Measurements from ENCODE around the gene ARVCF. TPM values are rescaled to one million over a fixed set of nuclear protein-coding genes. Genes with fewer than 3 reads are reported as not detected.

Gene ARVCF
- total and polyA plus RNA-seq, 9 of the 15 experiments (the other 6 are each of a cell fraction or from before 2014, with no cell fraction given), result 0.03 to 97.4 (median 15.6) TPM

DNA sequence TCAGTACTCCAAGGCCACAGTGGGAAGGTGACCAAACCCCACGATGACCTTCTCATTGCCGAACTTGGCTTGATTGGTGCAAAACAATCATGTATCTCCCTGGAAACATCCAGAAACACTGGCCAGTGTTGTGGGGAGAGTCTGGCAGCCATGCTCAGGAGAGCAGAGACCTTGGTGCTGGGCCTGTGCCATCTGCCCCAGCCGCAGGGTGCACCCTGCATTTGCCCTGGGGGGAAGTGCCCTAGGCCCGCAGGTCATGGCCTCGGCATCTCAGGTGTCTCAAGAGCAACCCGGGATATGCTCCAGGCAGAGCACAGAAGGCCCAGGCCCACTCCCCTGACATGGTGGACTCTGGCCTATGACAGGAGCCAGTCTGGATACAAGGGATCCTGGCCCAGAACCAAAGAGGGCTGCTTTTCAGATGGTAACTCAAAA lies 23.7 kb downstream of the ARVCF start (continued):
- TF ChIP-seq, protein P1, sequence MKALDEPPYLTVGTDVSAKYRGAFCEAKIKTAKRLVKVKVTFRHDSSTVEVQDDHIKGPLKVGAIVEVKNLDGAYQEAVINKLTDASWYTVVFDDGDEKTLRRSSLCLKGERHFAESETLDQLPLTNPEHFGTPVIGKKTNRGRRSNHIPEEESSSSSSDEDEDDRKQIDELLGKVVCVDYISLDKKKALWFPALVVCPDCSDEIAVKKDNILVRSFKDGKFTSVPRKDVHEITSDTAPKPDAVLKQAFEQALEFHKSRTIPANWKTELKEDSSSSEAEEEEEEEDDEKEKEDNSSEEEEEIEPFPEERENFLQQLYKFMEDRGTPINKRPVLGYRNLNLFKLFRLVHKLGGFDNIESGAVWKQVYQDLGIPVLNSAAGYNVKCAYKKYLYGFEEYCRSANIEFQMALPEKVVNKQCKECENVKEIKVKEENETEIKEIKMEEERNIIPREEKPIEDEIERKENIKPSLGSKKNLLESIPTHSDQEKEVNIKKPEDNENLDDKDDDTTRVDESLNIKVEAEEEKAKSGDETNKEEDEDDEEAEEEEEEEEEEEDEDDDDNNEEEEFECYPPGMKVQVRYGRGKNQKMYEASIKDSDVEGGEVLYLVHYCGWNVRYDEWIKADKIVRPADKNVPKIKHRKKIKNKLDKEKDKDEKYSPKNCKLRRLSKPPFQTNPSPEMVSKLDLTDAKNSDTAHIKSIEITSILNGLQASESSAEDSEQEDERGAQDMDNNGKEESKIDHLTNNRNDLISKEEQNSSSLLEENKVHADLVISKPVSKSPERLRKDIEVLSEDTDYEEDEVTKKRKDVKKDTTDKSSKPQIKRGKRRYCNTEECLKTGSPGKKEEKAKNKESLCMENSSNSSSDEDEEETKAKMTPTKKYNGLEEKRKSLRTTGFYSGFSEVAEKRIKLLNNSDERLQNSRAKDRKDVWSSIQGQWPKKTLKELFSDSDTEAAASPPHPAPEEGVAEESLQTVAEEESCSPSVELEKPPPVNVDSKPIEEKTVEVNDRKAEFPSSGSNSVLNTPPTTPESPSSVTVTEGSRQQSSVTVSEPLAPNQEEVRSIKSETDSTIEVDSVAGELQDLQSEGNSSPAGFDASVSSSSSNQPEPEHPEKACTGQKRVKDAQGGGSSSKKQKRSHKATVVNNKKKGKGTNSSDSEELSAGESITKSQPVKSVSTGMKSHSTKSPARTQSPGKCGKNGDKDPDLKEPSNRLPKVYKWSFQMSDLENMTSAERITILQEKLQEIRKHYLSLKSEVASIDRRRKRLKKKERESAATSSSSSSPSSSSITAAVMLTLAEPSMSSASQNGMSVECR (CRISPR knock-in tag; IDR thresholded peaks at IDR 0.05), result no peak
- no peak for TF ChIP-seq LEF1 (IDR thresholded peaks at IDR 0.05)

- DNase-seq (ENCODE audit: extremely low read depth in 1 of 4, low spot score in 3 of 4) (no peak), FAIRE-seq (no peak), ATAC-seq (no peak)
- WGBS (ENCODE audit: insufficient coverage, low coverage, missing lambda C conversion rate), result 44% methylated on average over 7 of the region's 7 CpGs
- Histone ChIP-seq H3K79me2 (ENCODE audit: control insufficient read depth, insufficient read depth, low read length) (no peaks in the 10 kb centered on the region), H3K27ac (ENCODE audit: extremely low read depth, low read depth, low read length) (no peak overlapping the region), H3K27me3 (ENCODE audit: control insufficient read depth in 2 of 2, insufficient read depth in 2 of 2, low read length in 2 of 2) (no peaks in the 10 kb centered on the region), H3K9me1 (ENCODE audit: control insufficient read depth, insufficient read depth, low read length) (peaks cover 14% of the 10 kb centered on the region), H3K9me3 (replicated peaks; ENCODE audit: control insufficient read depth, insufficient read depth, low read depth, low read length) (no peaks in the 10 kb centered on the region), H3K4me1 (replicated peaks in 1 of 2; ENCODE audit: control insufficient read depth in 2 of 2, insufficient read depth in 2 of 2, low read length in 2 of 2) (peaks cover 29 to 71% of the 10 kb centered on the region in 2 experiments), H4K20me1 (replicated peaks; ENCODE audit: control insufficient read depth, insufficient read depth, low read length) (peaks cover 62% of the 10 kb centered on the region; the same call in 1 of the 2 replicates), H2AFZ (ENCODE audit: low read depth, low read length) (no peak overlapping the region), H3K4me3 (no peak overlapping the region), H3K36me3 (ENCODE audit: control insufficient read depth, insufficient read depth, low read length) (no peaks in the 10 kb centered on the region), H3K4me2 (ENCODE audit: insufficient read depth, low read length) (no peak overlapping the region), H3K9ac (ENCODE audit: insufficient read depth in 1 of 2, low read depth in 2 of 2, low read length in 2 of 2) (peak overlapping the region in 1 of 2 experiments; percentile 67; a peak in 2 of 4 replicates)
- ChIA-PET POLR2A (interaction anchor here (0.7 to 3.0 kb wide), 8 partner anchors 10 to 136 kb away, joined by 3 to 20 read pairs (median 4); no protein-coding TSS in a partner anchor), CTCF (ENCODE audit: low intra/inter-chr PET ratio) (no interaction called here)
- intact Hi-C loops (cut with micrococcal nuclease) (no loop called here), in situ Hi-C loops (cut with MboI) (no loop called here)
- BruUV-seq (replicated peaks), result no TSS peak
- TF ChIP-seq HDAC8 (tag; IDR thresholded peaks at IDR 0.05) (no peak), WHSC1 (IDR thresholded peaks at IDR 0.05; ENCODE audit: low read length) (peak; percentile 86), KLF13 (tag; IDR thresholded peaks at IDR 0.05; ENCODE audit: borderline replicate concordance, low read depth) (0 out of 2 replicates have a peak, but pooled peaks have one; percentile 12)
- TF ChIP-seq, protein P2, sequence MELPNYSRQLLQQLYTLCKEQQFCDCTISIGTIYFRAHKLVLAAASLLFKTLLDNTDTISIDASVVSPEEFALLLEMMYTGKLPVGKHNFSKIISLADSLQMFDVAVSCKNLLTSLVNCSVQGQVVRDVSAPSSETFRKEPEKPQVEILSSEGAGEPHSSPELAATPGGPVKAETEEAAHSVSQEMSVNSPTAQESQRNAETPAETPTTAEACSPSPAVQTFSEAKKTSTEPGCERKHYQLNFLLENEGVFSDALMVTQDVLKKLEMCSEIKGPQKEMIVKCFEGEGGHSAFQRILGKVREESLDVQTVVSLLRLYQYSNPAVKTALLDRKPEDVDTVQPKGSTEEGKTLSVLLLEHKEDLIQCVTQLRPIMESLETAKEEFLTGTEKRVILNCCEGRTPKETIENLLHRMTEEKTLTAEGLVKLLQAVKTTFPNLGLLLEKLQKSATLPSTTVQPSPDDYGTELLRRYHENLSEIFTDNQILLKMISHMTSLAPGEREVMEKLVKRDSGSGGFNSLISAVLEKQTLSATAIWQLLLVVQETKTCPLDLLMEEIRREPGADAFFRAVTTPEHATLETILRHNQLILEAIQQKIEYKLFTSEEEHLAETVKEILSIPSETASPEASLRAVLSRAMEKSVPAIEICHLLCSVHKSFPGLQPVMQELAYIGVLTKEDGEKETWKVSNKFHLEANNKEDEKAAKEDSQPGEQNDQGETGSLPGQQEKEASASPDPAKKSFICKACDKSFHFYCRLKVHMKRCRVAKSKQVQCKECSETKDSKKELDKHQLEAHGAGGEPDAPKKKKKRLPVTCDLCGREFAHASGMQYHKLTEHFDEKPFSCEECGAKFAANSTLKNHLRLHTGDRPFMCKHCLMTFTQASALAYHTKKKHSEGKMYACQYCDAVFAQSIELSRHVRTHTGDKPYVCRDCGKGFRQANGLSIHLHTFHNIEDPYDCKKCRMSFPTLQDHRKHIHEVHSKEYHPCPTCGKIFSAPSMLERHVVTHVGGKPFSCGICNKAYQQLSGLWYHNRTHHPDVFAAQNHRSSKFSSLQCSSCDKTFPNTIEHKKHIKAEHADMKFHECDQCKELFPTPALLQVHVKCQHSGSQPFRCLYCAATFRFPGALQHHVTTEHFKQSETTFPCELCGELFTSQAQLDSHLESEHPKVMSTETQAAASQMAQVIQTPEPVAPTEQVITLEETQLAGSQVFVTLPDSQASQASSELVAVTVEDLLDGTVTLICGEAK (IDR thresholded peaks at IDR 0.05), result no peak
- TF ChIP-seq, protein P2 (CRISPR knock-in tag; IDR thresholded peaks at IDR 0.05), result 0 out of 2 replicates have a peak, but pooled peaks have one; percentile 23
These were observed 24.1 kb downstream of the ARVCF start for GRCh38 chr22:19992481-19992911.

All from K562 (cell line).